Measurements from ENCODE around the gene CSRP1.
A peak's percentile ranks its signal among the peaks of the same experiment; 100 is the strongest.

CSRP1 gene

DNA sequence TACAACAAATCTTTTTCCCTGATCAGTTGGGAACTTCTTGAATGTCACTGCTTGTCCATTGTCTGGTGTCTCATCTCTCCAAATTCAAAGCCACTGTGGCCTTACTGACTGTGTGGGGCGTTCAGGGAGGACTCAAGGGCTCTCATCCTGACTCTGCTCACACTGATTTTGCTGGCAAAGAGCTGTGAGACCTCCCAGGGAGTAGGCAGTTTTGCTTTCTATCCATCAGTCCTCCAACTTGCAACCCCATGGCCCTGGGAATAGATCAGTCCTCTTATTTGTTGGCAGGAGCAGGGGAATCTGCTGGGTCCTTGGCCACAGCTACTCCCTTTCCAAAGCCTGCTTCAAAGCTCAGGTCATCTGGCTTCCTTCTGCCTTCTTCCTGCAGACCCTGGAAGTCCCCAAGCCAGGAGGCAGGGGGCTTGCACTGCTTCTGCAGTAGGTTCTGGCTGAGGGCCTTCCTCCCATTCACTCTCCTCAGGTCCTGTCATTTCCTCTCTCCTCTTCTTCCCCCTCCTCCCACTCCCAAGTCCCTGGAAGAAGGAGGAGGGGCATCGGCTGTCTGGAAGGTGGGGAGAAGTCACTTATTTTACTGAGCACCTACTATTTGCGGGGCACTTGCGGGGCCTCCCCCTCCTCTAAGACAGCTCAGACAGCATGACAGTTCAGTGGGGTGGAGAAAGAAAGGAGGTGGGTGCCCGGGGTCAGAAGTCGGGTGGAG is 31.1 kb upstream of the CSRP1 start:
- CTCF ChIA-PET, result interaction anchor here (0.5 to 1.4 kb wide), 4 partner anchors 25 to 575 kb away, joined by 3 to 7 read pairs (median 4); no protein-coding TSS in a partner anchor

DNA sequence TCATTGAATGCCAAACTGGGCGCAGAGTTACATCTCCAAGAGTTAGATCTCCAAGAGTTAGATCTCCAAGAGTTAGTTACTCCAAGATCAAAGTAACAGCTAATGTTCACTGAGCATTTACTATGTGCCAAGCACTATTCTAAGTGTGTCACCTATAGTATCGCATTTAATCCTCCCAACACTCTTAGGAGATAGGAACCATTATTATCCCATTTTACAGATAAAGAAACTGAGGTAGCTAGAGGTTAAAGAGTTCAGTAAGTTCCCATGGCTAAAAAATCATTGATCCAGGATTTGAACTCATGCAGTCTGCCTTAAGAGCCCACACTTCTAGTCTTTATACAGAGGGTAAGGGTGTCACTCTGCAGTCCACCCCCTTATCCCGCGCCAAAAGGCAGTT is 30.5 kb upstream of the CSRP1 start:
- H3K27ac ChIP-seq, result no peak overlapping the region
- TF ChIP-seq, protein P1, sequence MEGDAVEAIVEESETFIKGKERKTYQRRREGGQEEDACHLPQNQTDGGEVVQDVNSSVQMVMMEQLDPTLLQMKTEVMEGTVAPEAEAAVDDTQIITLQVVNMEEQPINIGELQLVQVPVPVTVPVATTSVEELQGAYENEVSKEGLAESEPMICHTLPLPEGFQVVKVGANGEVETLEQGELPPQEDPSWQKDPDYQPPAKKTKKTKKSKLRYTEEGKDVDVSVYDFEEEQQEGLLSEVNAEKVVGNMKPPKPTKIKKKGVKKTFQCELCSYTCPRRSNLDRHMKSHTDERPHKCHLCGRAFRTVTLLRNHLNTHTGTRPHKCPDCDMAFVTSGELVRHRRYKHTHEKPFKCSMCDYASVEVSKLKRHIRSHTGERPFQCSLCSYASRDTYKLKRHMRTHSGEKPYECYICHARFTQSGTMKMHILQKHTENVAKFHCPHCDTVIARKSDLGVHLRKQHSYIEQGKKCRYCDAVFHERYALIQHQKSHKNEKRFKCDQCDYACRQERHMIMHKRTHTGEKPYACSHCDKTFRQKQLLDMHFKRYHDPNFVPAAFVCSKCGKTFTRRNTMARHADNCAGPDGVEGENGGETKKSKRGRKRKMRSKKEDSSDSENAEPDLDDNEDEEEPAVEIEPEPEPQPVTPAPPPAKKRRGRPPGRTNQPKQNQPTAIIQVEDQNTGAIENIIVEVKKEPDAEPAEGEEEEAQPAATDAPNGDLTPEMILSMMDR (conservative IDR thresholded peaks at IDR 0.05; ENCODE audit: low read depth), result no peak
- no peak for DNase-seq (ENCODE audit: low spot score)
- POLR2A ChIA-PET (ENCODE audit: low non-redundant PET), result no interaction called here
- CTCF ChIA-PET, result interaction anchor here (0.5 to 1.4 kb wide), 5 partner anchors 25 to 574 kb away, joined by 3 to 7 read pairs (median 3); no protein-coding TSS in a partner anchor

More for the DNA sequence above, 31.1 kb upstream of the CSRP1 start:
- TF ChIP-seq, protein P1 (conservative IDR thresholded peaks at IDR 0.05; ENCODE audit: low read depth), result no peak
- DNase-seq (ENCODE audit: low spot score), result no peak
- POLR2A ChIA-PET (ENCODE audit: low non-redundant PET), result interaction anchor here (0.6 kb wide), 1 partner anchor 74 kb away, joined by 6 read pairs; no protein-coding TSS in a partner anchor
- H3K27ac ChIP-seq, result peak overlapping the region; percentile 52

DNA sequence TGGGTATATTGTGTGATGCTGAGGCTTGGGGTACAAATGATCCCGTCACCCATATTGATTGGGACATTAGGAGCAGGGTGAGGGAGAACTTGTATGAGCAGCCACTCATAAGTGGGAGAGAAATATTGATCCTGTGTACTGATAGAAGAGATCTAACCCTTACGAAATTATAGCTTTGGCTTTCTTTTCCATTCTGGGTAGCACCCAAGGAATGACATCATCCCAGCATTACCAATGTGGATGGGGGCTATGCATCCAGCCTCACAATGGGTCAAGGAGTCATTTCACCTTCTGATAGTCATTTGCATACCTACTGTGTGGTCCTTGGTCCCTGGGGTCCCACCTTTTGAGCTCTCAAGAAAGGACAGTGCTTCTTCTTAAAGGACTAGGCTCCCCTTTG is 30.1 kb upstream of the CSRP1 start:
- ChIA-PET POLR2A (ENCODE audit: low non-redundant PET) (no interaction called here), CTCF (interaction anchor here (0.5 to 1.4 kb wide), 2 partner anchors 24 to 60 kb away, joined by 3 to 7 read pairs; no protein-coding TSS in a partner anchor)
- H3K27ac ChIP-seq, result no peak overlapping the region
- TF ChIP-seq, protein P1 (conservative IDR thresholded peaks at IDR 0.05; ENCODE audit: low read depth), result no peak
- DNase-seq (ENCODE audit: low spot score), result no peak

DNA sequence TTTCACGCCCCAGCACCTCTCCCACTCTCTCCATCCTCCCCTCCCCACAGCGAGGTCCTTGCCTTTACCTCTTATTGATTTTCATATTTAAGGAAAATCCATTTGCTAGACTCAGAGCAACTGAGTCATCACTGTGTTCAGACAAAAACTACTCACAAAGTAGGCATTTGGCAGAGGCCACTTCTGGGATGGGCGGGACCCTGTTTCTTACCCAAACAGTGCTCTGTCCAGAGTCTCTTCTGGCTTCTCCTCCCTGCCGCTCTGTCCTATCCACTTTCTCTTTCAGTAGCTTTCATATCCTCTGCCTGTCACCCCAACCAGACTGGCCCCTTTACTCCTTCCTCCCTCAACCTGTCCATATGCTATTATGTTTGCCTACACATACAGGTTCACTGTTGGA is 29.6 kb upstream of the CSRP1 start:
- H3K27ac ChIP-seq, result peak overlapping the region; percentile 65
- CTCF ChIA-PET, result interaction anchor here (0.5 to 1.4 kb wide), 3 partner anchors 24 to 1923 kb away, joined by 3 to 7 read pairs (median 3); no protein-coding TSS in a partner anchor
- peak; percentile 78 for DNase-seq (ENCODE audit: low spot score)
- TF ChIP-seq, protein P1 (conservative IDR thresholded peaks at IDR 0.05; ENCODE audit: low read depth), result no peak
- POLR2A ChIA-PET (ENCODE audit: low non-redundant PET), result interaction anchor here (0.8 kb wide), 1 partner anchor 100 kb away, joined by 3 read pairs; no protein-coding TSS in a partner anchor

DNA sequence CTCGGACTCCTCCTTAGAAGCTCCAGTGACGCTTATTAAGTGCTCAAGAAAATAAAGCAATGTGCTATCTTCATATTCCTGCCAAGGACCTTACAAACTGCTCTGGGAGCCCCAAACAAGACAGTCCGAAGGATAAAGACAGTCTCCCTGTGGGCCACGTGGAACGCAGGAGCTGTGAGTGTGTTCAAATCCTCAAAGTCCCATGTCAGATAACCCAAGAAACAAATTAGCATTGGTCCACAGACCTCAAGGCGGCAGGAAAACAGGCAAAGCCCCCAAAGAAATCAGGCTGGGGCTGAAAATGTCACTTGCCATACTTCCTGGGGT is 29.0 kb upstream of the CSRP1 start:
- TF ChIP-seq, protein P1 (conservative IDR thresholded peaks at IDR 0.05; ENCODE audit: low read depth), result no peak
- DNase-seq (ENCODE audit: low spot score), result no peak
- ChIA-PET POLR2A (ENCODE audit: low non-redundant PET) (interaction anchor here (0.8 kb wide), 1 partner anchor 100 kb away, joined by 3 read pairs; no protein-coding TSS in a partner anchor), CTCF (interaction anchor here (0.6 to 1.7 kb wide), 5 partner anchors 10 to 1733 kb away, joined by 3 to 7 read pairs (median 4); no protein-coding TSS in a partner anchor)
- H3K27ac ChIP-seq, result peak overlapping the region; percentile 65

DNA sequence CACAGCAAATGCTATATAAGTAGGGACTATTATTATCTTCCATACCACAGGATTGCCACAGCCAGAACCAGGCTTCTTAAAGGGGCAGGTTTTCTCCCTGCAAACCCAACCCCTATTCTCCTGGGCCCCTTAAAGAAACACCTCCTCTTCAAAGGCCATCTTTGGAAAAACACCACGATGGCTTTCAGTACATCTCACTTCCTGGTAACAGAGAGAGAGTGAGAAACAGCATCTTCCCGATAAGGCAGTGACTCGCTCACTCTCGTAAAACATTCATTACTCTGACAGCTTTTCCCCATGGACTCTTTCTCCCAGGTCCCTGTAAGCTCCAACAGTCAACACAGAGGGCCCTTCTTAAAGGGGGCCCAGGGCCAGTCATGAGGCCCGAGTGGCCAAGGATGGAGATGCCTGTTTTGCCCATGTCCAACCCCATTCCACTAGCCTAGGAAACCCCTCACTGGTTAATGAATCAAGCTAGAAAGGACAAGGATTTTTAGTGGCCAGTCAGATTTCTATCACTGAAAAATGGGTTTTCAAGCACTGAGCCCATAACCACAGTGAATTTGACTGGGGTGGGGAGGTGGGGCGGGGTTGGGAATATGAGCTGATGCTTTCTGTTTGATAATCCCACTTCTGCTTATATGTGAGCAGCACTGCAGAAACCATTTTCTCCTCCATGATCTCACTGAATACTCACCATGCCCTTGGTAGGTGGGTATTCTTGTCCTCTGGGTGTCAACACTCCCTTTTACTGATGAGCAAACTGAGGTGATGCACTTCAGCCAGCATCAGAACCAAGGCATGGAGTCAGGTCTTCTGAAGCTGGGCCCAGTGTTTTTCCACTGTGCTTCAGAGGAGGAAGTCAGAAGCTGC is 28.4 kb upstream of the CSRP1 start:
- no peak for DNase-seq (ENCODE audit: low spot score)
- ChIA-PET CTCF (interaction anchor here (0.6 to 1.7 kb wide), 5 partner anchors 11 to 1734 kb away, joined by 3 to 7 read pairs (median 4); no protein-coding TSS in a partner anchor), POLR2A (ENCODE audit: low non-redundant PET) (interaction anchor here (0.8 kb wide), 1 partner anchor 99 kb away, joined by 3 read pairs; no protein-coding TSS in a partner anchor)
- TF ChIP-seq, protein P1 (conservative IDR thresholded peaks at IDR 0.05; ENCODE audit: low read depth), result no peak
- peak overlapping the region; percentile 65; the same call in 1 of the 2 replicates for H3K27ac ChIP-seq
